Lower lobe of right lung (tissue), 2 donors: ENCODE measurements around the gene IZUMO4. TPM values are rescaled to one million over a fixed set of nuclear protein-coding genes. Genes with fewer than 3 reads are reported as not detected.
"Not testable (repeated sequence)": the region's sequence is repeated elsewhere in the genome, so short reads cannot be mapped to it uniquely, and the experiment has no call there.

ENCODE experiments used
- ATAC-seq, 2 donors: fragments of 200-7000 bp; cut with Tn5 transposase; one replicate each; pipeline ENCODE4 v1.9.1; 2020 to 2022; ENCODE audit warnings: mild to moderate bottlenecking in 2 of 2, moderate library complexity in 2 of 2
- DNase-seq: peaks from one replicate; pipeline ENCODE4 v3.0.0-alpha.2; 2020
- H3K27ac ChIP-seq: fragments of 200-600 bp; one replicate; pipeline ENCODE4 v1.8.0; 2022
- H3K27me3 ChIP-seq: fragments of 200-600 bp; one replicate; pipeline ENCODE4 v1.8.0; 2022; ENCODE audit warnings: low read depth
- H3K36me3 ChIP-seq: fragments of 200-600 bp; one replicate; pipeline ENCODE4 v1.8.0; 2022; ENCODE audit warnings: mild to moderate bottlenecking
- H3K4me1 ChIP-seq: fragments of 200-600 bp; one replicate; pipeline ENCODE4 v1.8.0; 2022
- H3K4me3 ChIP-seq: fragments of 200-600 bp; one replicate; pipeline ENCODE4 v1.8.0; 2022; ENCODE audit warnings: mild to moderate bottlenecking
- H3K9me3 ChIP-seq: fragments of 200-600 bp; one replicate; pipeline ENCODE4 v1.8.0; 2022
- intact Hi-C: fragments of 100-400 bp; cut with DNase I; formaldehyde crosslinking; loops from one replicate; pipeline ENCODE4 v1.11.0; 2022
- total RNA-seq: library from RNA; stranded (reverse); fragmentation: NEBNext Ultra II Directional; extraction: Animal tissue kit (Norgen Biotek cat#: 25700); gene quantifications from one replicate; pipeline ENCODE4 v1.2.1, GENCODE V29; 2021
- TF ChIP-seq, protein P1 (sequence below): fragments of 200-600 bp; IDR thresholded peaks from one replicate; pipeline ENCODE4 v1.8.0; 2022; ENCODE audit warnings: antibody characterized with exemption, mild to moderate bottlenecking
- donor health status: DM: no; HTN: yes; CAD: no; lungs with severe emphysema.

The IZUMO4 gene
- total RNA-seq, 1 donor from 2014 or later = 7.4 TPM

DNA sequence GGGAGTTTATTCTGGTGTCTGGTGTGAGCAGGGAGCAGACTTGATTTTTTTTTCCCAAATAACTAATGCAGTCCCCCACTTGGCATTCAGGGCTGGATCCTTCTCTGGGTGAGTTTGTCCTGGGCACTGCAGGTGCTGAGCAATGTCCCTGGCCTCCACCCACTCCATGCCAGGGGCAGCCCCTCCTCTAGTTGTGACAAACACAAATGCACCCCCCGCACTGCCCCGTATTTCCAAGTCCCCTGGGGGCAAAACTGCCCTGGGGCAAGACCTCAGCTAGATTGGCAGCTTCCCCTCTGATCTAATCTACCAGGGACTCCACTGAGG is 7.0 kb upstream of the IZUMO4 start:
- Histone ChIP-seq H3K27ac (peak overlapping the region; percentile 76), H3K4me1 (peaks cover 91% of the 10 kb centered on the region), H3K36me3 (peaks cover 18% of the 10 kb centered on the region), H3K9me3 (no peaks in the 10 kb centered on the region), H3K27me3 (no peaks in the 10 kb centered on the region), H3K4me3 (peak overlapping the region; percentile 19)
- intact Hi-C loops = no loop called here
- no peak for ATAC-seq
- TF ChIP-seq, protein P1, sequence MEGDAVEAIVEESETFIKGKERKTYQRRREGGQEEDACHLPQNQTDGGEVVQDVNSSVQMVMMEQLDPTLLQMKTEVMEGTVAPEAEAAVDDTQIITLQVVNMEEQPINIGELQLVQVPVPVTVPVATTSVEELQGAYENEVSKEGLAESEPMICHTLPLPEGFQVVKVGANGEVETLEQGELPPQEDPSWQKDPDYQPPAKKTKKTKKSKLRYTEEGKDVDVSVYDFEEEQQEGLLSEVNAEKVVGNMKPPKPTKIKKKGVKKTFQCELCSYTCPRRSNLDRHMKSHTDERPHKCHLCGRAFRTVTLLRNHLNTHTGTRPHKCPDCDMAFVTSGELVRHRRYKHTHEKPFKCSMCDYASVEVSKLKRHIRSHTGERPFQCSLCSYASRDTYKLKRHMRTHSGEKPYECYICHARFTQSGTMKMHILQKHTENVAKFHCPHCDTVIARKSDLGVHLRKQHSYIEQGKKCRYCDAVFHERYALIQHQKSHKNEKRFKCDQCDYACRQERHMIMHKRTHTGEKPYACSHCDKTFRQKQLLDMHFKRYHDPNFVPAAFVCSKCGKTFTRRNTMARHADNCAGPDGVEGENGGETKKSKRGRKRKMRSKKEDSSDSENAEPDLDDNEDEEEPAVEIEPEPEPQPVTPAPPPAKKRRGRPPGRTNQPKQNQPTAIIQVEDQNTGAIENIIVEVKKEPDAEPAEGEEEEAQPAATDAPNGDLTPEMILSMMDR = no peak
- no peak for DNase-seq

GRCh38 chr19:2091926-2092525 is 4.7 kb upstream of the IZUMO4 start:
- Histone ChIP-seq H3K36me3 (peaks cover 14% of the 10 kb centered on the region), H3K27ac (peak overlapping the region; percentile 96), H3K4me1 (peaks cover 84% of the 10 kb centered on the region)
- intact Hi-C loops, H3K4me3 ChIP-seq, H3K9me3 ChIP-seq, ATAC-seq, DNase-seq, H3K27me3 ChIP-seq: not testable (repeated sequence)

- DNase-seq = peak; percentile 95
- peak; percentile 81 to 86 for ATAC-seq
- H3K27ac ChIP-seq = peak within 1 kb of the TSS; percentile 96
- no peaks in the 10 kb centered on the region for H3K9me3 ChIP-seq
- intact Hi-C loops = no loop called here
- peaks cover 31% of the 10 kb centered on the region for H3K36me3 ChIP-seq
- TF ChIP-seq, protein P1 = peak; percentile 34
- H3K27me3 ChIP-seq = no peaks in the 10 kb centered on the region
- H3K4me3 ChIP-seq = peak within 1 kb of the TSS; percentile 83
- H3K4me1 ChIP-seq = peaks cover 55% of the 10 kb centered on the region
These were observed 658 bp upstream of the IZUMO4 start, which contains the start of gene MOB3A for GRCh38 chr19:2096034-2096479. Gene MOB3A, minus strand, starts transcription at chr19:2096326. Its CDS starts 17,766 bp downstream, at chr19:2078560.

DNA sequence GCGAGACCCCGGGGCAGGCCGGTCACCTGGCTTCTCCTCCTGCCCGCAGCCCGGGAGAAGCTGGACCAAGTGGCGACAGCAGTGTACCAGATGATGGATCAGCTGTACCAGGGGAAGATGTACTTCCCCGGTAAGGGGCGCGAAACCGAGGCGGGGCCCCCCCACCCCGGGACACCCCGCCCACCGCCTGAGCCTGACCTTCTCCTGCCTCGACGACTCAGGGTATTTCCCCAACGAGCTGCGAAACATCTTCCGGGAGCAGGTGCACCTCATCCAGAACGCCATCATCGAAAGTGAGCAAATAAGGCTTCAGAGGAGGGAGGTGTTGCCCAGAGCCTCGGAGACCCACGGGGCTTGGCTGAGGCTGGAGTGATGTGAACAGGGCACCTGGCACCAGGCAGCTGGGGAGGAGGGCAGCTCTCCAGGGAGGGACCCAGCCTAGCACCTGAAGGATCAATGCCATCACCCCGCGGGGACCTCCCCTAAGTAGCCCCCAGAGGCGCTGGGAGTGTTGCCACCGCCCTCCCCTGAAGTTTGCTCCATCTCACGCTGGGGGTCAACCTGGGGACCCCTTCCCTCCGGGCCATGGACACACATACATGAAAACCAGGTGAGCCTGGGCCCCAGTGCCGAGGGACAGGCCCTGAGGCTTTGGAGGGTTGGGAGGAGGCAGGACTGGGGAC is 629 bp downstream of the IZUMO4 start:
- Histone ChIP-seq H3K27me3 (no peaks in the 10 kb centered on the region), H3K9me3 (no peaks in the 10 kb centered on the region), H3K27ac (peak overlapping the region; percentile 69), H3K4me3 (peak overlapping the region; percentile 54), H3K36me3 (peaks cover 44% of the 10 kb centered on the region), H3K4me1 (peaks cover 42% of the 10 kb centered on the region)
- intact Hi-C loops = no loop called here
- TF ChIP-seq, protein P1 = no peak
- ATAC-seq (no peak), DNase-seq (no peak)

DNA sequence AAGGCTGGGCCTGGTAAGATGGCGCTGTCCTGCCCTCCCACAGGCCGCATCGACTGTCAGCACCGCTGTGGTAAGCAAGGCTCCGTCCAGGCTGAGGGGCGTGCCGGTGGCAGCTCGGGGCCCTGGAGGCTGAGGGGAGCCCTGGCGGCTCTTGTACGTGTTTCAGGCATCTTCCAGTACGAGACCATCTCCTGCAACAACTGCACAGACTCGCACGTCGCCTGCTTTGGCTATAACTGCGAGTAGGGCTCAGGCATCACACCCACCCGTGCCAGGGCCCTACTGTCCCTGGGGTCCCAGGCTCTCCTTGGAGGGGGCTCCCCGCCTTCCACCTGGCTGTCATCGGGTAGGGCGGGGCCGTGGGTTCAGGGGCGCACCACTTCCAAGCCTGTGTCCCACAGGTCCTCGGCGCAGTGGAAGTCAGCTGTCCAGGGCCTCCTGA is 1.2 kb downstream of the IZUMO4 start:
- Histone ChIP-seq H3K9me3 (no peaks in the 10 kb centered on the region), H3K4me3 (no peak overlapping the region), H3K27ac (no peak overlapping the region), H3K27me3 (no peaks in the 10 kb centered on the region), H3K4me1 (peaks cover 37% of the 10 kb centered on the region), H3K36me3 (peaks cover 48% of the 10 kb centered on the region)
- intact Hi-C loops = no loop called here
- TF ChIP-seq, protein P1 = no peak
- ATAC-seq (no peak), DNase-seq (no peak)

DNA sequence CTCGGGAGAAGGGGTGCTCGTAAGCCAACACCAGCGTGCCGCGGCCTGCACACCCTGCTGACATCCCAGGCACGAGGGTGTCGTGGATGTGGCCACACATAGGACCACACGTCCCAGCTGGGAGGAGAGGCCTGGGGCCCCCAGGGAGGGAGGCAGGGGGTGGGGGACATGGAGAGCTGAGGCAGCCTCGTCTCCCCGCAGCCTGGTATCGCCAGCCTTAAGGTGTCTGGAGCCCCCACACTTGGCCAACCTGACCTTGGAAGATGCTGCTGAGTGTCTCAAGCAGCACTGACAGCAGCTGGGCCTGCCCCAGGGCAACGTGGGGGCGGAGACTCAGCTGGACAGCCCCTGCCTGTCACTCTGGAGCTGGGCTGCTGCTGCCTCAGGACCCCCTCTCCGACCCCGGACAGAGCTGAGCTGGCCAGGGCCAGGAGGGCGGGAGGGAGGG is 2.4 kb downstream of the IZUMO4 start:
- Histone ChIP-seq H3K27me3 (no peaks in the 10 kb centered on the region), H3K36me3 (peaks cover 46% of the 10 kb centered on the region), H3K27ac (no peak overlapping the region), H3K4me3 (no peak overlapping the region), H3K9me3 (no peaks in the 10 kb centered on the region), H3K4me1 (peaks cover 25% of the 10 kb centered on the region)
- TF ChIP-seq, protein P1 = no peak
- no peak for ATAC-seq
- DNase-seq = no peak
- intact Hi-C loops = no loop called here
